ENCODE results near the gene SRBD1.

DNA sequence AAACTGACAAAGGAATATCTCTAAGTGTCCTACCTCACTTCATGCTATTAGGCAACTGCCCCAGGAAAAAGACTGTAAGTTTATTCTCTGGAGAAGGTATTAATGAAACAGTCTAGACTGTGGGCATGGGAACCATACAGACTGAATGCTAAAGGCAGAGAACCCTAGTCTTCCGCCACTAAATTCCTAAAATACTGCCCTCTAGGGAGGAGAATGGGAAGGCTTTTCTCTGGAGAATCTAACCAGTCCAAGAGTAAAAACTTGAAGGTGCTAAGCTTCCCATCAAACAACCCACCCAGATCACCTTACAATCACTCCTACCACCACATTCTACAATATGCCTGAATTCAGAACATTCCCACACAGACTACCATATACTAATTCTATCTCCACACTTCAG is 3.4 kb downstream of the SRBD1 start:
- TF ChIP-seq POLR2AphosphoS5 (IDR thresholded peaks at IDR 0.05; ENCODE audit: low read depth, low read length) (no peak), EZH2 (IDR thresholded peaks at IDR 0.05) (no peak), SIN3A (IDR thresholded peaks at IDR 0.05; ENCODE audit: low read depth) (no peak; the same call in 1 of the 2 replicates)
- TF ChIP-seq, protein P1, sequence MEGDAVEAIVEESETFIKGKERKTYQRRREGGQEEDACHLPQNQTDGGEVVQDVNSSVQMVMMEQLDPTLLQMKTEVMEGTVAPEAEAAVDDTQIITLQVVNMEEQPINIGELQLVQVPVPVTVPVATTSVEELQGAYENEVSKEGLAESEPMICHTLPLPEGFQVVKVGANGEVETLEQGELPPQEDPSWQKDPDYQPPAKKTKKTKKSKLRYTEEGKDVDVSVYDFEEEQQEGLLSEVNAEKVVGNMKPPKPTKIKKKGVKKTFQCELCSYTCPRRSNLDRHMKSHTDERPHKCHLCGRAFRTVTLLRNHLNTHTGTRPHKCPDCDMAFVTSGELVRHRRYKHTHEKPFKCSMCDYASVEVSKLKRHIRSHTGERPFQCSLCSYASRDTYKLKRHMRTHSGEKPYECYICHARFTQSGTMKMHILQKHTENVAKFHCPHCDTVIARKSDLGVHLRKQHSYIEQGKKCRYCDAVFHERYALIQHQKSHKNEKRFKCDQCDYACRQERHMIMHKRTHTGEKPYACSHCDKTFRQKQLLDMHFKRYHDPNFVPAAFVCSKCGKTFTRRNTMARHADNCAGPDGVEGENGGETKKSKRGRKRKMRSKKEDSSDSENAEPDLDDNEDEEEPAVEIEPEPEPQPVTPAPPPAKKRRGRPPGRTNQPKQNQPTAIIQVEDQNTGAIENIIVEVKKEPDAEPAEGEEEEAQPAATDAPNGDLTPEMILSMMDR (IDR thresholded peaks at IDR 0.05 in 2 of 3, conservative IDR thresholded peaks at IDR 0.05 in 1 of 3; ENCODE audit: borderline replicate concordance in 1 of 3, insufficient read depth in 1 of 3, low read depth in 2 of 3, low read length in 2 of 3), result peak; percentile 39 to 76 (median 75); a peak in 5 of 6 replicates

Data from HCT116 (cell line).